AG04449 (cell line): Measurements from ENCODE around the gene DBT.

Experiments
- CTCF ChIA-PET: fragments of 350-600 bp; formaldehyde crosslinking; extraction: SDS; loops from one replicate; lab custom pipeline; 2021; ENCODE audit warnings: antibody characterized with exemption; lab: Yijun Ruan, JAX
- POLR2A ChIA-PET: fragments of 400-600, 350-600 bp; formaldehyde crosslinking; extraction: SDS; loops from one replicate; lab custom pipeline; 2020; ENCODE audit warnings: antibody characterized with exemption, inconsistent platforms; lab: Yijun Ruan, JAX
- DNase-seq: peaks from one replicate; pipeline ENCODE4 v3.0.0-alpha.2; 2010; ENCODE audit warnings: low read depth, low spot score
- H3K4me3 ChIP-seq: 2 replicates; pipeline ENCODE4 v1.5.1; 2011; ENCODE audit warnings: low read depth, mild to moderate bottlenecking, control low read depth, low read length
- TF ChIP-seq, protein P1 (sequence below): IDR thresholded peaks from one replicate; pipeline ENCODE4 v1.5.1; 2011; ENCODE audit warnings: mild to moderate bottlenecking, moderate library complexity, low read length, control low read depth, inconsistent platforms; ENCODE audit not compliant: insufficient read depth; ENCODE audit errors: missing control alignments

The DBT gene

DNA sequence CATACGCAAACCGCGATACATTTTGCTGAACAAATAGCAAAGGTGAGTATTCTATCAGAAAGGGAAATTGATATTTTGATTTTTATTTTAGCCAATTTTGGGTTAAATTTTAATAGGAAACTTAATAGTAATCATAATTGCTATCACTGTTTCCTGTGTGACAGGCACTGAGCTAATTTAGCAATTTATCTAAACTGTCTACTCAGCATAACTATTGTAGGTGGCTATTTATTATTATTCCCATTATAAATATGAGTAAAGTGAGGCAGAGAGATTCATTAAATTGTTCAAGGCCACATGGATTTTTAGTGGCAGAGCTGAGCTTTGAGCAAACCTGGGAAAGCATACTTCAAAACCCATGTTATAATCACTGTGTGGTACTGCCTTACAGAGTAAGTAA is 37.5 kb upstream of the DBT start:
- no peak overlapping the region for H3K4me3 ChIP-seq
- CTCF ChIA-PET: no interaction called here
- TF ChIP-seq, protein P1, sequence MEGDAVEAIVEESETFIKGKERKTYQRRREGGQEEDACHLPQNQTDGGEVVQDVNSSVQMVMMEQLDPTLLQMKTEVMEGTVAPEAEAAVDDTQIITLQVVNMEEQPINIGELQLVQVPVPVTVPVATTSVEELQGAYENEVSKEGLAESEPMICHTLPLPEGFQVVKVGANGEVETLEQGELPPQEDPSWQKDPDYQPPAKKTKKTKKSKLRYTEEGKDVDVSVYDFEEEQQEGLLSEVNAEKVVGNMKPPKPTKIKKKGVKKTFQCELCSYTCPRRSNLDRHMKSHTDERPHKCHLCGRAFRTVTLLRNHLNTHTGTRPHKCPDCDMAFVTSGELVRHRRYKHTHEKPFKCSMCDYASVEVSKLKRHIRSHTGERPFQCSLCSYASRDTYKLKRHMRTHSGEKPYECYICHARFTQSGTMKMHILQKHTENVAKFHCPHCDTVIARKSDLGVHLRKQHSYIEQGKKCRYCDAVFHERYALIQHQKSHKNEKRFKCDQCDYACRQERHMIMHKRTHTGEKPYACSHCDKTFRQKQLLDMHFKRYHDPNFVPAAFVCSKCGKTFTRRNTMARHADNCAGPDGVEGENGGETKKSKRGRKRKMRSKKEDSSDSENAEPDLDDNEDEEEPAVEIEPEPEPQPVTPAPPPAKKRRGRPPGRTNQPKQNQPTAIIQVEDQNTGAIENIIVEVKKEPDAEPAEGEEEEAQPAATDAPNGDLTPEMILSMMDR: no peak
- no peak for DNase-seq
- POLR2A ChIA-PET: interaction anchor here (0.7 kb wide), 1 partner anchor 9 kb away, joined by 3 read pairs; no protein-coding TSS in a partner anchor

DNA sequence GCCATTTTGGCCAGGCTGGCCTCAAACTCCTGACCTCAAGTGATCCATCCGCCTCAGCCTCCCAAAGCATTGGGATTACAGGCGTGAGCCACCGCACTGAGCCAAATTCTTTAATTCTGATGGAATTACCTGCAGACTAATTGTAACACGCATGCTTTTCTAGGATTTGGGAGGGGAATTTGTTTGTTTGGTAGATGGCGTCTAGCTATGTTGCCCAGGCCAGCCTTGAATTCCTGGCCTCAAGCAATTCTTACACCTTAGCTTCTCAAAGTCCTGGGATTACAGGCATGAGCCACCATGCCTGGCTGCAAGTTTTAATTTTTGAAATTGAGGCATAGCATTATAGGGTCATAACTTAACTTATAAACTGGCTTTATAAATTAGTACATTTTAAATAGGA is 35.0 kb upstream of the DBT start:
- ChIA-PET CTCF (interaction anchor here (1.5 kb wide), 1 partner anchor 9 kb away, joined by 4 read pairs; no protein-coding TSS in a partner anchor), POLR2A (interaction anchor here (0.6 kb wide), 1 partner anchor 38 kb away, joined by 3 read pairs; no protein-coding TSS in a partner anchor)
- TF ChIP-seq, protein P1: no peak
- DNase-seq: no peak
- no peak overlapping the region for H3K4me3 ChIP-seq

DNA sequence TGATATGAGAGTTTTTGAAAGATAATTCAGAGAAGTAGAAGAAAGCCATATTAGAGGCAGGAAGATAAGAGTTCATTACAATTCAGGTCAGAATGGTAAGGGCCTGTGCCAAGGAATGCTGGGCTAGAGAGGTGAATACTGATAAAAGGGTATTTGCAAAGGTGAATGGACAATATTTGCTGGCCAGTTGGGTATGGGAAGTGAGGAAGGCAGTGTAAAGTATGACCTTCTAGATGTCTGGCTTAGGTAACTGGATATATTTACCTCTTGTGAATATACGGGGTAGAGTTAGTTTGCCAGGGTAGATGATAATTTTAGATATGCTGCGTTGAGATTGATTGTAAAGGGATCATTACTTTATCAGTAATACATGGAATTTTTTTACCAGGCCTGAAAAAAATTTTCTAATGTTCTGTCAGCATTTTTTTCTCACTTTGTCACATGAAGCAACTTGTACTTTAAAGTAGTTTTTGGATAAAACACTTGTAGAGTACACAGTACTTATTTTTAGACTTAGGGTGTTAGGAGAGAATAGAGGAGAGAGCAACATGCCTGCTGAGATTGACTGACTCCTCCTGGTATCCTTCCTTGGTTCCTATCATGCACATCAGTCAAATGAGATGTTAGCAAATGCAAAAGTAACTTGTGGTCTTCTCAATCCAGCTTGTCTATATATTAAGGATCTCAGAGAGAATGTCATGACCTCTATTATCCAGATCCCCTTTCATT is 30.5 kb upstream of the DBT start:
- H3K4me3 ChIP-seq: no peak overlapping the region
- CTCF ChIA-PET: no interaction called here
- DNase-seq: no peak
- TF ChIP-seq, protein P1: no peak
- POLR2A ChIA-PET: no interaction called here

DNA sequence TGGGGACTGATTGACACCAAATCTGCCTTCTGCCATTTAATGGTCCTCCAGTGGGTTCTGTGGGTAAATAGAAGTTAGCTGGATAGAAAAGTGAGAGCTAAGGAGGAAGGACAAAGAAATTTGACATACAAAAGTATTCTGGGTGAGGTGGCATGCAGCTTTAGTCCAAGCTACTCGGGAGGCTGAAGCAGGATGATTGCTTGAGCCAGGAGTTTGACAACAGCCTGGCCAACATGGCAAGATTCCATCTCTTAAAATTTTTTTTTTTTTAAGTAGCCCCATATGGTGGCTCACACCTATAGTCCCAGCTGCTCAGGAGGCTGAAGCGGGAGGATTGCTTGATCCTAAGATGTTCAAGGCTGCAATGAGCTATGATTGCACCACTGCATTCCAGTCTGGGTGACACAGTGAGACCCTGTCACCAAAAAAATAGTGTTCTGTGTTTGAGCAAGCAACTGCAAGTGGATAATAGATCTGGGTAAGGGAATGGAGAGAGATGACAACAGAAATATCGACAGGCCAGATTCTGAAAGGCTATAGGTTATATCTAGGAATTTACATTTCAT is 29.8 kb upstream of the DBT start:
- CTCF ChIA-PET: no interaction called here
- POLR2A ChIA-PET: no interaction called here

DNA sequence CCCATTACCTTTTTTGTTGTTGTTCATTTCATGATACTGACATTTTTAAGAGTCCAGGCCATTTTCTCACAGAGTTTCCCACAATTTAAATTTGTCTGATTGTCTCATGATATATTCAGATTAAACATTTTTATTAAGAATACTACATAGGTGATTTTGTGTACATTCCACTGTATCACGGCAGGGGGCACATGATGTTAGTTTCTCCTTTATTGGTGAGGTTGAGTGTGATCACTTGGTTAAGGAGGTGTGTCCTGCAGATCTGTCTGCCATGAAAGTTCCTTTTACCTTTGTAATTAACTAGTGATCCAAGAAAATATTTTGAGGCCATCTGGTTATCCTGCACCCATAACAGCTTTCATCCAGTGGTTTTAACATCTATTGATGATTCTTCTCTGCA is 28.2 kb upstream of the DBT start:
- POLR2A ChIA-PET: no interaction called here
- no peak for DNase-seq
- CTCF ChIA-PET: no interaction called here
- TF ChIP-seq, protein P1: no peak
- no peak overlapping the region for H3K4me3 ChIP-seq

More for the DNA sequence above, 29.8 kb upstream of the DBT start:
- no peak overlapping the region for H3K4me3 ChIP-seq
- no peak for DNase-seq
- TF ChIP-seq, protein P1: no peak

DNA sequence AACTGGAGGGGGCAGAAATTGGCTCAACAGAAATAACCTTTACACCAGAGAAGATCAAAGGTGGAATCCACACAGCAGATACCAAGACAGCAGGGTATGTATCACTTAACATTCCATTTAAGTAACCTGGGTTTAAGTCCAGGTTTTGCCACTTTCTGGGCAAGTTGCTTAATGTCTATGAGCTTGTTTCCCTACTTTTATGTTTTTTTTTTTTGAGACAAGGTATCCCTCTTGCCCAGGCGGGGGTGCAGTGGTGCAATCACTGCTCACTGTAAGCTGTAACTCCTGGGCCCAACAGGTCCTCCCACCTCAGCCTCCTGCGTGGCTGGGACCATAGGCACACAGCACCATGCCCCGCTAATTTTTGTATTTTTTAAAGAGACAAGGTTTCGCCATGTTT is 18.6 kb upstream of the DBT start:
- TF ChIP-seq, protein P1: no peak
- POLR2A ChIA-PET: no interaction called here
- DNase-seq: no peak
- no peak overlapping the region for H3K4me3 ChIP-seq
- CTCF ChIA-PET: interaction anchor here (1.0 kb wide), 1 partner anchor 22 kb away, joined by 3 read pairs; no protein-coding TSS in a partner anchor
